Astrocyte of the hippocampus (primary cell): ENCODE data around the gene CRIP2.

Source experiments
- DNase-seq: peaks from one replicate; pipeline ENCODE4 v3.0.0; 2011; ENCODE audit warnings: low read depth, low spot score

The CRIP2 gene

GRCh38 chr14:105527381-105527825 lies 52.8 kb downstream of the CRIP2 start:
- no peak for DNase-seq

GRCh38 chr14:105527826-105528585 lies 53.4 kb downstream of the CRIP2 start:
- DNase-seq = peak; percentile 91

GRCh38 chr14:105528586-105529318 lies 54.1 kb downstream of the CRIP2 start:
- DNase-seq = no peak

- DNase-seq = no peak
Measured at GRCh38 chr14:105529319-105529568, 54.6 kb downstream of the CRIP2 start.
